Myocyte (in vitro differentiated cells): Measurements from ENCODE around the gene GABPB2. TPM values are rescaled to one million over a fixed set of nuclear protein-coding genes. Genes with fewer than 3 reads are reported as not detected.

Source experiments
- DNase-seq: peaks from one replicate; pipeline ENCODE4 v3.0.0-alpha.2; 2012; ENCODE audit warnings: low read depth
- total RNA-seq: library from RNA; depleted of rRNA; stranded (reverse); fragments of >200 nt; gene quantifications from 2 replicates; pipeline ENCODE4 v1.2.3, GENCODE V29; 2014

GABPB2 gene
- total RNA-seq, 1 donor from 2014 or later: 4.3 TPM

- no peak for DNase-seq
Measured at GRCh38 chr1:151158326-151158725, 87.8 kb downstream of the GABPB2 start.

GRCh38 chr1:151158751-151159251, 88.2 kb downstream of the GABPB2 start:
- DNase-seq: no peak

DNA sequence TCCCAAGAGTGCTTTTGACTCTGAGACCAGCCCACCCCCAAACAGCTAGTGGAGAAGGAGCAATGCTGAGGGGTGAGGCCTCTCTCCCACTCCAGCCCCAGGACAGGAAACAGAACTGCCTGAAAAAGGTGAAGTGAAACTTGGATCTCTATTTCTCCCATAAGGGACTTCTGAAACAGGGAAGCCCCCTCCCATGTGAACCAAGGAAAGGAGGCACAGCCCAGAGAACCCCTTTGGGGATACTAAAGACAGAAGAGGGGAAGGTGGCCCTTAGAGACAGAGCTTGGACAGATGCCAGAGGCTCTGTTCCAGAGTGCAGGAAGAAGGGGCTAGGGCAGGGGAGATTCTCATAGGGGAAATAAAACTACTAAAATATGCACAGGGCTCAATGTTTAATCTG, 88.8 kb downstream of the GABPB2 start:
- no peak for DNase-seq

DNA sequence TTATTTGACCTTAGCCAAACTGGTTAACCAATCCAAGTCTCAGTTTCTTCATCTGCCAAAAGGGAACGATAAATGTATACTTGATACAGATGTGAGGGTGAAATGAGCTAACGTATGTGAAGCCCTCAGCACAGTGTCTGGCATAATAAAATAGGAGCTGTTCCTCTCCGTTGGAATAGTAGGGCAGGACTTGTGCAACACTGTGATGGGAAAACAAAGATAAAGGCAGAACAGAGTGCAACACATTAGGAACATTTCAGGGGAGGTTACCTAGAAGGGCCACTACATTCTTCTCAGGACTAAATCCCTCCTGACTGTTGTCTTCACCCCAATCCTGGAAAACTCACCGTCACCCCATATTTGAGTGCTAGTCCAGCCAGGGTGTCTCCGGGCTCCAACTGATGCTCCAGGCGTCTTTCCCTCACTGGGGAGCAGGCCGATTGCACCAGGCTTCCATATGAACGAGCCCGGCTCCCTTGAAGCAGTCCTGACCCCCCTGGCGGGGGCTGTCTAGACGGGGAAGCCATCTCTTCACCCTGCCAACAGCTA, 94.2 kb downstream of the GABPB2 start:
- DNase-seq: no peak

- DNase-seq: peak; percentile 54
Measured at GRCh38 chr1:151165281-151165737, 94.7 kb downstream of the GABPB2 start.

GRCh38 chr1:151165738-151166504, 95.4 kb downstream of the GABPB2 start, which contains the start of the genes LYSMD1 and SCNM1:
LYSMD1 (minus strand) TSS chr1:151165902; CDS start chr1:151165258, 644 bp downstream.
SCNM1 (plus strand) TSS chr1:151166144; CDS start chr1:151166153, 9 bp downstream.
- peak; percentile 100 for DNase-seq

GRCh38 chr1:151166505-151166956, 96.0 kb downstream of the GABPB2 start:
- peak; percentile 82 for DNase-seq

- no peak for DNase-seq
Measured at GRCh38 chr1:151167116-151167515, 96.6 kb downstream of the GABPB2 start.

DNA sequence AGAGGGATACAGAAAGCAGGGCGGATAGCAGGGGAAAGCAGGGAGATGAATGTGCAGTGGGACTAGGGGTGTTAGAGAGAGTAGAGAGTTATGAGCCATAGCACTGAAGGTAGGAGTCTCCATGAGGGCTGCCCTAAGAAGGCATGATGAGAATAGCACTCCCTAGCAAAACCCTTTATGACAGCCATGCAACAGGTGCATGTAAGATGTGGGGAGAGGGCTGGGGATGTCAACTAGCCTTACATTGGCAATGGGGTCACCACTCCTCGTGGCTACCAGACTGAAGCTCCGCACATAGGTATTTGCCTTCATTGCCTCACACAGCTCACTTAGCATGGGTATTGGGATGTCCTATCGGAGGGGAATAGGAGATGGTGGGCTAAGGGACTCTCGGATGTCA, 100.6 kb downstream of the GABPB2 start:
- DNase-seq: no peak

Other genes starting within 250 kb of the GABPB2 start
- 33.1 and 41.7 TPM in 2 replicates for gene ARNT, start 194.2 kb upstream of the GABPB2 start, total RNA-seq
- gene CTXND2, start 183.6 kb upstream of the GABPB2 start, total RNA-seq: not detected in 2 replicates
- 42.9 and 48.3 TPM in 2 replicates for gene SETDB1, start 144.4 kb upstream of the GABPB2 start, total RNA-seq
- 55.2 and 58.3 TPM in 2 replicates for gene CERS2, start 95.9 kb upstream of the GABPB2 start, total RNA-seq
- not detected in 2 replicates for gene ANXA9, start 88.5 kb upstream of the GABPB2 start, total RNA-seq
- gene MINDY1, start 63.9 kb upstream of the GABPB2 start, total RNA-seq: 23.6 and 39.6 TPM in 2 replicates
- 25.9 and 47.5 TPM in 2 replicates for gene PRUNE1, start 62.3 kb upstream of the GABPB2 start, total RNA-seq
- 1.4 and 1.8 TPM in 2 replicates for gene BNIPL, start 34.2 kb upstream of the GABPB2 start, total RNA-seq
- gene C1orf56, start 23.0 kb upstream of the GABPB2 start, total RNA-seq: 4.8 and 5.4 TPM in 2 replicates
- gene CDC42SE1, start 11.1 kb upstream of the GABPB2 start, total RNA-seq: 65.9 and 92.2 TPM in 2 replicates
- gene MLLT11, start 10.4 kb upstream of the GABPB2 start, total RNA-seq: 76.6 and 79.8 TPM in 2 replicates
- 73.1 and 132 TPM in 2 replicates for gene SEMA6C, start 75.9 kb downstream of the GABPB2 start, total RNA-seq
- not detected in 2 replicates for gene TNFAIP8L2, start 85.9 kb downstream of the GABPB2 start, total RNA-seq
- gene LYSMD1, start 95.1 kb downstream of the GABPB2 start, total RNA-seq: 18.7 and 23.9 TPM in 2 replicates
- gene SCNM1, start 95.4 kb downstream of the GABPB2 start, total RNA-seq: 26.0 and 26.1 TPM in 2 replicates
- gene TMOD4, start 105.2 kb downstream of the GABPB2 start, total RNA-seq: 0.35 and 0.47 TPM in 2 replicates
- 80.3 and 81.8 TPM in 2 replicates for gene VPS72, start 119.4 kb downstream of the GABPB2 start, total RNA-seq
- 34.2 and 40.4 TPM in 2 replicates for gene PIP5K1A, start 127.8 kb downstream of the GABPB2 start, total RNA-seq
- 144 and 179 TPM in 2 replicates for gene PSMD4, start 184.0 kb downstream of the GABPB2 start, total RNA-seq
- gene ZNF687, start 211.5 kb downstream of the GABPB2 start, total RNA-seq: 17.3 and 21.5 TPM in 2 replicates